Measurements from ENCODE around the gene CALML5. TPM values are rescaled to one million over a fixed set of nuclear protein-coding genes. Genes with fewer than 3 reads are reported as not detected.

CALML5 gene
- total RNA-seq, 2 experiments from 2014 or later = not detected

DNA sequence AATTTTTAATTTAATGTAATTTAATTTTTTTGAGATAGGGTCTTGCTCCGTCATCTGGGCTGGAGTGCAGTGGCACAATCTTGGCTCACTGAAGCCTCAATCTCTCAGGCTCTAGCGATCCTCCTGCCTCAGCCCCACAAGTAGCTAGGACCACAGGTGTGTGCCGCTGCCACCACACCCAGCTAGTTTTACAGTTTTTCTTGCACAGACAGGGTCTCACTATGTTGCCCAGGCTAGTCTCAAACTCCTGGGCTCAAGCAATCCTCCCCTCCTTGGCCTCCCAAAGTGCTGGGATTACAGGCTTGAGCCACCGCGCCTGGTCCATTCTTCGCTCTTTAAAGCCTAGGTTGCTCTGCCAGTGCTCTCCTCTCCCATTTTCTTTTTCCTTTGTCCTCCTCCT, 38.3 kb upstream of the CALML5 start:
- TF ChIP-seq, protein P1, sequence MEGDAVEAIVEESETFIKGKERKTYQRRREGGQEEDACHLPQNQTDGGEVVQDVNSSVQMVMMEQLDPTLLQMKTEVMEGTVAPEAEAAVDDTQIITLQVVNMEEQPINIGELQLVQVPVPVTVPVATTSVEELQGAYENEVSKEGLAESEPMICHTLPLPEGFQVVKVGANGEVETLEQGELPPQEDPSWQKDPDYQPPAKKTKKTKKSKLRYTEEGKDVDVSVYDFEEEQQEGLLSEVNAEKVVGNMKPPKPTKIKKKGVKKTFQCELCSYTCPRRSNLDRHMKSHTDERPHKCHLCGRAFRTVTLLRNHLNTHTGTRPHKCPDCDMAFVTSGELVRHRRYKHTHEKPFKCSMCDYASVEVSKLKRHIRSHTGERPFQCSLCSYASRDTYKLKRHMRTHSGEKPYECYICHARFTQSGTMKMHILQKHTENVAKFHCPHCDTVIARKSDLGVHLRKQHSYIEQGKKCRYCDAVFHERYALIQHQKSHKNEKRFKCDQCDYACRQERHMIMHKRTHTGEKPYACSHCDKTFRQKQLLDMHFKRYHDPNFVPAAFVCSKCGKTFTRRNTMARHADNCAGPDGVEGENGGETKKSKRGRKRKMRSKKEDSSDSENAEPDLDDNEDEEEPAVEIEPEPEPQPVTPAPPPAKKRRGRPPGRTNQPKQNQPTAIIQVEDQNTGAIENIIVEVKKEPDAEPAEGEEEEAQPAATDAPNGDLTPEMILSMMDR (IDR thresholded peaks at IDR 0.05) = no peak
- no peak overlapping the region for H3K27ac Mint-ChIP-seq

DNA sequence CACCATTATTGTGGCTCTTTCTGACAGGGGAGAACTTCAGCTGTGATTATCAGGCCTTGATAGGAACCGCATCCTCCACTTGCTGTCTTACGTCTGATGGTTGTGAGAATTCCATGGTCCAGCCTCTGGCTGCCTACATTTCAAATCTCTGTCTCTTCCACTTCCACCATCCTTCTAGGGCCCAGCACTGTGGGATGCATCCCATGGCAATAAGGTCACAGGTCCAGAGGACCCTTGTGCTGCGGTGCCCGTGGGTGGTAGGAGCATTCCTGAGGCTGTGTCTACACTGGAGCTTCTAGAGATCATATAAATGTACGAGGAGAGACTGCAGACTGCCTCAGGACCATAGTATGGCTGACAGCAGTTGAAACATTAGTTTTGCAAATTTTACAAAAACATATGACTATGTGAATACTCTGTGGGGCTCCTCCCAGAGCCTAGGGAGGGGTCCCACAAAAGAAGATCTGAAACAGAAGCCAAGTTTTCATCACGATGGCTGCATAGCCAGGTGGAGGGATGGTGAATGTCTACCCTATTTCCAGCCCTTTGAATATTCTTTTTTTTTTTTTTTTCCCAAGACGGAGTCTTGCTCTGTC, 37.2 kb upstream of the CALML5 start:
- DNase-seq = no peak
- no peaks in the 10 kb centered on the region for H3K27me3 Mint-ChIP-seq
- no peaks in the 10 kb centered on the region for H3K36me3 Mint-ChIP-seq (ENCODE audit: low read depth)
- intact Hi-C loops (cut with micrococcal nuclease) = no loop called here
- TF ChIP-seq, protein P1 (IDR thresholded peaks at IDR 0.05) = no peak
- ChIA-PET POLR2A (no interaction called here), CTCF (no interaction called here)
- no peaks in the 10 kb centered on the region for H3K4me1 Mint-ChIP-seq (ENCODE audit: low read depth)
- H3K4me3 Mint-ChIP-seq = no peak overlapping the region
- H3K27ac Mint-ChIP-seq = no peak overlapping the region
- ATAC-seq = no peak
- H3K9me3 Mint-ChIP-seq = no peaks in the 10 kb centered on the region

More for the DNA sequence above, 38.3 kb upstream of the CALML5 start:
- intact Hi-C loops (cut with micrococcal nuclease) = no loop called here
- Mint-ChIP-seq H3K4me1 (ENCODE audit: low read depth) (no peaks in the 10 kb centered on the region), H3K27me3 (no peaks in the 10 kb centered on the region), H3K9me3 (peaks cover 2% of the 10 kb centered on the region), H3K36me3 (ENCODE audit: low read depth) (no peaks in the 10 kb centered on the region), H3K4me3 (no peak overlapping the region)
- ChIA-PET CTCF (no interaction called here), POLR2A (no interaction called here)
- DNase-seq (no peak), ATAC-seq (no peak)

DNA sequence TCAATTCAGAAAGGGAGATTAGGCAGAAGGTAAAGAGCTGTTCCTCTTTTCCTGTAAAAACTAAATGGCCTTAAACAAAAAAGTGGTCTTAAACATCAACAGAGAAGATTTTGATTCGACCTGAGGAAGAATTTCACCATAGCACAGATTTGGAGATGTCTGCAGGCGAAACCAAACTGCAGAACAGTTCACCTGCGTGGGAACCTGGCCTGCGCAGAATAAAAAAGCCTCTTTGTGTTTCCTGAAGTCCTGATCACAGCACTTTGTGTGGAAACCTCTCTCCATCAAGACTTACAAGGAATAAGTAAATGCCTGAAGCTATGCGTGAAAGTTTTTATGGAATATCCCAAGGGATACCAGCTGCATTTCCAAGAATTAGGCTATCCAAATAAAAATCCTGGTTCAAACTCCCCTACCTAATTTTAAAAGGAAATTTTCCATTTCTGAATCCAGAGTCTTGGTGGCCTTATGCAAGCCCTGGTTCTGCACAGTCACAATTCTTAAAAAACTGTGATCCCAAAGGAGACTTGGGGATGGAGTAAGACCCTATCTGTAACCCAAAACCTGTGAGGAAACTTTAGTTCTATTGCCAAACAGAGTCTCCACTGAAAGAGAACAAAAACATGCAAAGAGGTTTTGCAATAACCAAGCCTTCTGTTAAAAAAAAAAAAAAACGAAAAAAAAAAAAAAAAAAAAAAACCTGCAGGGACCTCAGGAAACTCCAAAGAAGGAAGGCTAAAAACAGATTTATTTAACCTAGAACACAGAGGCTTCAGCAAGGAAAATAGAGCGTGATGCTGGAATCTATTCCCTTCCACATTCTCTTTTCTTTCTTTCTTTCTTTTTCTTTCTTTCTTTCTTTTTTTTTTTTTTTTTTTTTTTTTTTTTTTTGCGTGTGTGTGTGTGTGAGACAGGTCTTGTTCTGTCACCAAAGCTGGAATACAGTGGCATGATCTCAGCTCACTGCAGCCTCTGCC, 35.8 kb upstream of the CALML5 start:
- Mint-ChIP-seq H3K4me3 (no peak overlapping the region), H3K4me1 (ENCODE audit: low read depth) (no peaks in the 10 kb centered on the region), H3K27ac (no peak overlapping the region), H3K9me3 (no peaks in the 10 kb centered on the region), H3K36me3 (ENCODE audit: low read depth) (no peaks in the 10 kb centered on the region), H3K27me3 (no peaks in the 10 kb centered on the region)
- ChIA-PET POLR2A (interaction anchor here (0.6 kb wide), 1 partner anchor 148 kb away, joined by 4 read pairs; no protein-coding TSS in a partner anchor), CTCF (interaction anchor here (0.9 kb wide), 1 partner anchor 87 kb away, joined by 4 read pairs; no protein-coding TSS in a partner anchor)
- no peak for ATAC-seq
- intact Hi-C loops (cut with micrococcal nuclease) = no loop called here
- TF ChIP-seq, protein P1 (IDR thresholded peaks at IDR 0.05) = no peak
- DNase-seq = no peak

DNA sequence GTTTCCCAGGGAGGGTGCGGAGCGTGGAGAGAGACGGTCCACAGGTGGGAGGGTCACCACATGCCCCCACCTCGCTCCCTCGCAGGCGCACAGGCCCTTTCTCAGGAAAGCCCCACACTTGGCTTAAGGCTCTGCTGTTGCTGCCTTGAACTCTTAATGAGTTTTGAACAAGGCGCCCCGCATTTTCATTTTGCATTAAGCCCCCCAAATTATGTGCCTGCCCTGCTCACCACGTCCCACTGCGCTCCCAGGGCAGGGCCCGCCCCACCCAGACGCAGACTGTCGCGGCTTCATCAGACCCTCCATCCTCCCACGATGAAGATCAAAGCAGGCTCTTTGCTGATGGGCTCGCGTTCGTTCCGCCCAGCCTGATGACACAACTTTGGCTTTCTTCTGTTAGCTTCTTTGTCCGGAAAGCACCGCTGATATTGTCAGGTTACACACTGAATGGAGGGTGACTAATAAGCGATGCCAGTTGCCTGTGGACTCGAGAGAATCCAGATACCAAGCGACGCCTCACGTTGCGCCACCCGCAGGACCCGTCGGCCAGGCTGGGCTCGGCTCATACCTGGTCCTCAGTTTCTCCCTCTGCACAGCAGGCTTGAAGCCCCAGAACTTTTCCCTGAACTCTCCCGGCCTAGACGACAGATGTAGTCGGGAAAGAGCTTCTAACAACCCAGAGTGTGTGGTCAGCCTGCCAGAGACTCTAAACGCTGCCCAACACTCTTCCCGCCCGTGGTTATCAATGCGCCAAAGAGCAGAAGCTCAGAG, 34.9 kb upstream of the CALML5 start:
- POLR2A ChIA-PET = interaction anchor here (0.6 kb wide), 1 partner anchor 147 kb away, joined by 4 read pairs; no protein-coding TSS in a partner anchor
- Mint-ChIP-seq H3K27me3 (no peaks in the 10 kb centered on the region), H3K4me1 (ENCODE audit: low read depth) (no peaks in the 10 kb centered on the region), H3K36me3 (ENCODE audit: low read depth) (no peaks in the 10 kb centered on the region), H3K4me3 (no peak overlapping the region), H3K9me3 (no peaks in the 10 kb centered on the region), H3K27ac (no peak overlapping the region)
- CTCF ChIA-PET = interaction anchor here (0.9 kb wide), 1 partner anchor 88 kb away, joined by 4 read pairs; no protein-coding TSS in a partner anchor
- ATAC-seq (no peak), DNase-seq (no peak)
- intact Hi-C loops (cut with micrococcal nuclease) = no loop called here
- TF ChIP-seq, protein P1 (IDR thresholded peaks at IDR 0.05) = no peak

All from activated CD8-positive, alpha-beta T cell treated with anti-CD3 and anti-CD28 coated beads for 36 hours (primary cell).